Measurements from ENCODE around the gene MCF2L.
"Not testable (repeated sequence)": the region's sequence is repeated elsewhere in the genome, so short reads cannot be mapped to it uniquely, and the experiment has no call there.

MCF2L gene

DNA sequence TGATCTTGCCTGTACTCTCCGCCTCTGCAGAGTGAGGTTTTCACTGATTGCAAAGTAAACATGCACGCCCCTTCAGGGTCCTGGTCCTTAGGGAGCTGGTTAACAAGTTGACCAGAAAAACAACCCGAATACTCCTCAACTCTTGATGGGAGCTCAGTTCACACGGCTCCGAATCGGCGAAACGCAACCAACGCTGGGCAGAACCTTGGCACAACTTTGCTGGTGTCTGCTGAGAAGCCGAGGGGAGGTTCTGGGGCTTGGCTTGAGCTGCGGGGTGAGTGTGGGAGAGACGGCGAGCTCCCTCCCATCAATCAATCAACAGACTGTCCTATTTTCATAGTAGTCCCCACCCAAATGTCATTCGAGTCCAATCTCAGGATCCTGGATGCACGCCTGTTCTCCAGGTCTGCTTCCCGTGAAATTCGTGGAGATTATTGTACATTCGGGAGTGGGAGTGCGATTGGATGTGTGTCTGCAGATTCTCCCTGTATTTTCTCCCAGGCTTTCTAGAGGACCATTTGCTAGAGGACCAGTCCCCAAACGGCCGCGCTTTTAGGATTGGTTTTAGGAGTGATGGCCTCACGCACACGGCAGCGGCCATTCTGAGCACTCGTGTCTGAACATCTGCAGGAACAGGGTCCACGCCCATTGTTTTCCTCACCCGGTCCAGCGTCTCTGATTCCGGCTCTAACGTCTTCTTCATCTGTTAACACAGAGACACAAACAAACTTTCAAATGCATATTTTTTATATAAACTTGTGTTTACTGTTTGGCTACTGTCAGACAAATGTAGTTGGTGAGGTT, 85.0 kb downstream of the MCF2L start:
- in situ Hi-C loops (cut with HindIII; ENCODE audit: low sequenced_read_pairs), result no loop called here
- no peak for TF ChIP-seq CTCF (IDR thresholded peaks at IDR 0.05; ENCODE audit: low read depth, low read length, missing control alignments)
- DNase-seq (ENCODE audit: low read depth), result no peak
- H3K4me3 ChIP-seq (ENCODE audit: low read depth, low read length), result no peak overlapping the region

DNA sequence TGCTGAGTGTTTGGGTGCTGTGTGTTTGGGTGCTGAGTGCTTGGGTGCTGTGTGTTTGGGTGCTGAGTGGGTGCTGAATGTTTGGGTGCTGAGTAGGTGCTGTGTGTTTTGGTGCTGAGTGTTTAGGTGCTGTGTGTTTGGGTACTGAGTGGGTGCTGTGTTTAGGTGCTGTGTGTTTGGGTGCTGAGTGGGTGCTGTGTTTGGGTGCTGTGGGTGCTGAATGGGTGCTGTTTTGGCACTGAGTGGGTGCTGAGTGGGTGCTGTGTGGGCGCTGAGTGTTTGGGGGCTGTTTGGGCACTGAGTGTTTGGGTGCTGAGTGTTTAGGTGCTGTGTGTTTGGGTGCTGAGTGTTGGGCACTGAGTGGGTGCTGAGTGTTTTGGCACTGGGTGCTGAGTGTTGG, 88.1 kb downstream of the MCF2L start:
- TF ChIP-seq CTCF (IDR thresholded peaks at IDR 0.05; ENCODE audit: low read depth, low read length, missing control alignments), result no peak
- no peak for DNase-seq (ENCODE audit: low read depth)
- no peak overlapping the region for H3K4me3 ChIP-seq (ENCODE audit: low read depth, low read length)
- in situ Hi-C loops (cut with HindIII; ENCODE audit: low sequenced_read_pairs), result no loop called here

GRCh38 chr13:113057559-113057958, 88.5 kb downstream of the MCF2L start:
- H3K4me3 ChIP-seq (ENCODE audit: low read depth, low read length); in situ Hi-C loops (cut with HindIII; ENCODE audit: low sequenced_read_pairs); DNase-seq (ENCODE audit: low read depth): not testable (repeated sequence)

- in situ Hi-C loops (cut with HindIII; ENCODE audit: low sequenced_read_pairs), result no loop called here
- TF ChIP-seq CTCF (IDR thresholded peaks at IDR 0.05; ENCODE audit: low read depth, low read length, missing control alignments), result no peak
- H3K4me3 ChIP-seq (ENCODE audit: low read depth, low read length), result no peak overlapping the region
- no peak for DNase-seq (ENCODE audit: low read depth)
These were observed 89.3 kb downstream of the MCF2L start for GRCh38 chr13:113058129-113058987.

DNA sequence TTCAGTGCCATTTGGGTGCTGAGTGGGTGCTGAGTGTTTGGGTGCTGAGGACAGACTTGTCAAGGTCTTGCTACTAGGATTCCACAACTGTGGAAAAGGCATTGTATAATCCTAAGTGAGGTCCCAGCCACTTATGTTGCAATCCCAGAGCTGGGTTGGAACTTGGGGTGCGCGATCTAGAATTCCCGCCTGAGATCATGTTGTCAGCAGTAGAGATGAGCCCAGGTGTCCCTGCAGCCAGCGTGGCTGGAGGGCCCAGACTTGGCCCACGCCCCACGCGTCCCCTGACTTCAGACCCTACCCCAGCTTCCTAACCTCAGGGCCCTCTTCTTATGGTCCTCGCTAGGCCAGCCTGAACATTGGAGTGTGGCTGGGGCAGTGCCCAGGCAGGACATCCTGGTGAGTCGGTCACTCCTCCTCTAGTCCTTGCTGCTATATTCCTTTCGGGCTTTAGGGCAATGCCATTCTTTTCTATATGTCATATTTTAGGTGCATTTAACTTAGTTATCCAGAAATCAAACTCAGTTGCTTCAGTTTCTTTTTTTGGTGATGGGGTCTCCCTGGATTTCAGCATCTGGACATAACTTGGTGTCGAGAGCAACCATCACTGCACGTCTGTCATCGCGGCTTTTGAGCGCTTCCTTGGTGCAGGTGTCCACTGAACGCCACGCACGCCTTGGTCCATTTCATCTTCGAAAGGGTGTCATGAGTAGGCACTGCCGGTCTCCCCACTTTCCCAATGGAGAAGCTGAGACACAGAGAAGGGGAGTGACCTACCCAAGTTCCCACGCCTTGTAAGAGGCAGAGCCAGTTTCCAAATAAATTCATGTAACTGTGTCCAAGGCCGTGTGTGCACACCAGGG, 90.2 kb downstream of the MCF2L start:
- no peak for TF ChIP-seq CTCF (IDR thresholded peaks at IDR 0.05; ENCODE audit: low read depth, low read length, missing control alignments)
- H3K4me3 ChIP-seq (ENCODE audit: low read depth, low read length), result no peak overlapping the region
- in situ Hi-C loops (cut with HindIII; ENCODE audit: low sequenced_read_pairs), result no loop called here
- no peak for DNase-seq (ENCODE audit: low read depth)

DNA sequence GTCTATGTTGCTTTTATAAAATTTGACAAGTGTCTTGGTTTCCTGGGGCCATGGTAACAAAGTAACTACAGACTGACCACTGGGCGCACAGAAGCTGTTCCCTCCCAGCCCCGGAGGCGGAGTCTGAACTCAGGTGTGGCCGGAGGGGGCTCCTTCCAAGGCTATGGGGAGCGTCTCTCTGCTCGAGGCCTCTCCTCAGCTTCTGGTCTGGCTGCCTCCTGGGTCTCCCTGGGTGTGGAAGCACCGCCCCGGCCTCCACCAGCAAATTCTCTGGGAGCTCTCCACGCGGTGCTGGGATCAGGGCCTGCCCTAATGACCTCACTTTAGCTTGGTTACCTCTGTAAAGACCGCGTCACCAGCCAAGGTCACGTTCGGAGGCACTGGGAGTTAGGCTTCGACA, 90.9 kb downstream of the MCF2L start:
- in situ Hi-C loops (cut with HindIII; ENCODE audit: low sequenced_read_pairs), result no loop called here
- DNase-seq (ENCODE audit: low read depth), result no peak
- TF ChIP-seq CTCF (IDR thresholded peaks at IDR 0.05; ENCODE audit: low read depth, low read length, missing control alignments), result no peak
- H3K4me3 ChIP-seq (ENCODE audit: low read depth, low read length), result no peak overlapping the region

Data from astrocyte of the cerebellum (primary cell).